ENCODE measurements around the gene SEMA4B. TPM values are rescaled to one million over a fixed set of nuclear protein-coding genes. Genes with fewer than 3 reads are reported as not detected.

Gene SEMA4B, protein sequence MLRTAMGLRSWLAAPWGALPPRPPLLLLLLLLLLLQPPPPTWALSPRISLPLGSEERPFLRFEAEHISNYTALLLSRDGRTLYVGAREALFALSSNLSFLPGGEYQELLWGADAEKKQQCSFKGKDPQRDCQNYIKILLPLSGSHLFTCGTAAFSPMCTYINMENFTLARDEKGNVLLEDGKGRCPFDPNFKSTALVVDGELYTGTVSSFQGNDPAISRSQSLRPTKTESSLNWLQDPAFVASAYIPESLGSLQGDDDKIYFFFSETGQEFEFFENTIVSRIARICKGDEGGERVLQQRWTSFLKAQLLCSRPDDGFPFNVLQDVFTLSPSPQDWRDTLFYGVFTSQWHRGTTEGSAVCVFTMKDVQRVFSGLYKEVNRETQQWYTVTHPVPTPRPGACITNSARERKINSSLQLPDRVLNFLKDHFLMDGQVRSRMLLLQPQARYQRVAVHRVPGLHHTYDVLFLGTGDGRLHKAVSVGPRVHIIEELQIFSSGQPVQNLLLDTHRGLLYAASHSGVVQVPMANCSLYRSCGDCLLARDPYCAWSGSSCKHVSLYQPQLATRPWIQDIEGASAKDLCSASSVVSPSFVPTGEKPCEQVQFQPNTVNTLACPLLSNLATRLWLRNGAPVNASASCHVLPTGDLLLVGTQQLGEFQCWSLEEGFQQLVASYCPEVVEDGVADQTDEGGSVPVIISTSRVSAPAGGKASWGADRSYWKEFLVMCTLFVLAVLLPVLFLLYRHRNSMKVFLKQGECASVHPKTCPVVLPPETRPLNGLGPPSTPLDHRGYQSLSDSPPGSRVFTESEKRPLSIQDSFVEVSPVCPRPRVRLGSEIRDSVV
- total RNA-seq (38.0 and 39.3 TPM in 2 replicates), polyA plus RNA-seq (43.1 and 44.9 TPM in 2 replicates)

DNA sequence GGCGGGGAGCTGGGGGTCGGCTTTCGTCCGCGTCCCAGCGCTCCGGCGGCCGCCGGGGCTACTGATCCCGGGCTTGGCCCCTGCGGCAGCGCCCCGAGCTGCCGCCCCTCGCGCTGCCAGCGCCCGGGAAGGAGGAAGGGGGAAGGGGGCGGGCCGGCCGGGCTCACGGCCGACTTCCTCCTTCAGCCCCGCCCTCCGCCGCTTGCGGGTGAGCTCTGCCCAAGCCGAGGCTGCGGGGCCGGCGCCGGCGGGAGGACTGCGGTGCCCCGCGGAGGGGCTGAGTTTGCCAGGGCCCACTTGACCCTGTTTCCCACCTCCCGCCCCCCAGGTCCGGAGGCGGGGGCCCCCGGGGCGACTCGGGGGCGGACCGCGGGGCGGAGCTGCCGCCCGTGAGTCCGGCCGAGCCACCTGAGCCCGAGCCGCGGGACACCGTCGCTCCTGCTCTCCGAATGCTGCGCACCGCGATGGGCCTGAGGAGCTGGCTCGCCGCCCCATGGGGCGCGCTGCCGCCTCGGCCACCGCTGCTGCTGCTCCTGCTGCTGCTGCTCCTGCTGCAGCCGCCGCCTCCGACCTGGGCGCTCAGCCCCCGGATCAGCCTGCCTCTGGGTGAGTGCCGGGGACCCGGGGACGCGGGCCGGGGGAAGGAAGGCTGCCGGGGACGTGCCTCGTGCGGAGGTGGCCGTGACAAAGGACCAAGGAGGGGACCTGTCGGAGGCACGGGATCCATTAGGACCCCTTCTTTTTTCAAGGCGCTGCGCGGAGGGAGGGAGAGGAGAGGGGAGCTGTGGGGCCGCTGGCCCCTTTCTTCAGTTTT, at the start of gene SEMA4B:
Gene SEMA4B (plus strand): TSS at position 201 of the 814 bp plus-strand sequence. CDS start 249 bp downstream, at position 450.
- Histone ChIP-seq H3K36me3 (no peaks in the 10 kb centered on the region), H3K27ac (peak within 1 kb of the TSS; percentile 73), H3K4me1 (ENCODE audit: low read depth) (peaks cover 18% of the 10 kb centered on the region), H3K4me3 (peak within 1 kb of the TSS; percentile 87), H3K27me3 (no peaks in the 10 kb centered on the region), H3K9me3 (ENCODE audit: low read depth) (no peaks in the 10 kb centered on the region)
- DNase-seq (ENCODE audit: low read depth in 1 of 2, low spot score in 1 of 2), result peak; percentile 56 to 91
- TF ChIP-seq, protein P1, sequence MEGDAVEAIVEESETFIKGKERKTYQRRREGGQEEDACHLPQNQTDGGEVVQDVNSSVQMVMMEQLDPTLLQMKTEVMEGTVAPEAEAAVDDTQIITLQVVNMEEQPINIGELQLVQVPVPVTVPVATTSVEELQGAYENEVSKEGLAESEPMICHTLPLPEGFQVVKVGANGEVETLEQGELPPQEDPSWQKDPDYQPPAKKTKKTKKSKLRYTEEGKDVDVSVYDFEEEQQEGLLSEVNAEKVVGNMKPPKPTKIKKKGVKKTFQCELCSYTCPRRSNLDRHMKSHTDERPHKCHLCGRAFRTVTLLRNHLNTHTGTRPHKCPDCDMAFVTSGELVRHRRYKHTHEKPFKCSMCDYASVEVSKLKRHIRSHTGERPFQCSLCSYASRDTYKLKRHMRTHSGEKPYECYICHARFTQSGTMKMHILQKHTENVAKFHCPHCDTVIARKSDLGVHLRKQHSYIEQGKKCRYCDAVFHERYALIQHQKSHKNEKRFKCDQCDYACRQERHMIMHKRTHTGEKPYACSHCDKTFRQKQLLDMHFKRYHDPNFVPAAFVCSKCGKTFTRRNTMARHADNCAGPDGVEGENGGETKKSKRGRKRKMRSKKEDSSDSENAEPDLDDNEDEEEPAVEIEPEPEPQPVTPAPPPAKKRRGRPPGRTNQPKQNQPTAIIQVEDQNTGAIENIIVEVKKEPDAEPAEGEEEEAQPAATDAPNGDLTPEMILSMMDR (IDR thresholded peaks at IDR 0.05; ENCODE audit: low read depth, low read length), result no peak

DNA sequence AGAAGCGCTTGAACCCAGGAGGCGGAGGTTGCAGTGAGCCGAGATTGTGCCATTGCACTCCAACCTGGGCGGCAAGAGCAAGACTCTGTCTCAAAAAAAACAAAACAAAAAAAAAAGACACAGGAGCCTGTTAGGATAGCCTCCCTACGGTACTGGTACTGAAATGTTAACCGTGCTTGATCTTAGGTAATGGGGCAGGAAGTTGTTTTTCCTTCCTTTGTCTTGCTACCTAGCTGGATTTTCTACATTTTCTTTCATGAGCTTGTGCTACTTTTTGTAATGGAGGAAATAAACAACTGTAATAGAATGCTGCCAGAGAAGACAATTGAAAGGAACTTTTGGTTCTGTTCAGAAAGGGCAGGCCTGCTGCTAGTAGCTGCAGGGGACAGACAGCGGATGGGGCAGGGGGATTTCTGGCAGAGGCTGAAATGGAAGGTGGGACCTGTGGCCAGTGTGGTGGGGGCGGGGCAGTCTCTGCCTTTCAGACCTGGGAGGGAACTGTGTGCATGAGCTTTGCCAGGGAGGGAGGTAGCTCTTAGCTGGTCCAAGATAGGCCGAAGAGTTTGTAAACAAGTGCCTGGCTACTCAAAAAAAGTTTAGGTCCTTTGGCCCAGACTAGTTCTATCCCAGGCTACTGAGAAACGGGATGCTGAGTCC, 49.0 kb upstream of the SEMA4B start:
- Histone ChIP-seq H3K4me3 (no peak overlapping the region), H3K36me3 (no peaks in the 10 kb centered on the region), H3K9me3 (ENCODE audit: low read depth) (no peaks in the 10 kb centered on the region), H3K27me3 (no peaks in the 10 kb centered on the region), H3K4me1 (ENCODE audit: low read depth) (peaks cover 27% of the 10 kb centered on the region), H3K27ac (no peak overlapping the region)
- DNase-seq (ENCODE audit: low read depth in 1 of 2, low spot score in 1 of 2), result peak in 1 of 2 donors; percentile 55
- TF ChIP-seq, protein P1 (IDR thresholded peaks at IDR 0.05; ENCODE audit: low read depth, low read length), result no peak

DNA sequence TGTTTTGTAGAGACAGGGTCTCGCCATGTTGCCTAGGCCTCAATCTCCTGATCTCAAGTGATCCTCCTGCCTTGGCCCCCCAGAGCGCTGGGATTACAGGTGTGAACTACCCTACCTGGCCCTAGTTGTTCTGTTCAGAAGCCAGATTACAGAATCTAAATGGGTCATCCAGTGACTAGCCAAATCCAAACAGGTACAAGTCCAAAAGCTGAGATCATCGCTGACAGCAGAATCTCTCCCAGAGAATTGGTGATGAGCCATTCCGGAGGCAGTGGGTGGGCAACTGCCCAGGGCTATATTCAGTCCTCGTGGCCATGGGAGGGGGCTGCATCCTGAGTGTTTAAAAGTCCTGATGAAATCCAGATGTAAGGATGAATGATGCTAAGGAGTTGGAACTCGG, 47.5 kb upstream of the SEMA4B start:
- DNase-seq (ENCODE audit: low read depth in 1 of 2, low spot score in 1 of 2), result no peak
- Histone ChIP-seq H3K4me1 (ENCODE audit: low read depth) (peaks cover 34% of the 10 kb centered on the region), H3K36me3 (no peaks in the 10 kb centered on the region), H3K27me3 (no peaks in the 10 kb centered on the region), H3K4me3 (no peak overlapping the region), H3K27ac (no peak overlapping the region), H3K9me3 (ENCODE audit: low read depth) (no peaks in the 10 kb centered on the region)
- TF ChIP-seq, protein P1 (IDR thresholded peaks at IDR 0.05; ENCODE audit: low read depth, low read length), result no peak

DNA sequence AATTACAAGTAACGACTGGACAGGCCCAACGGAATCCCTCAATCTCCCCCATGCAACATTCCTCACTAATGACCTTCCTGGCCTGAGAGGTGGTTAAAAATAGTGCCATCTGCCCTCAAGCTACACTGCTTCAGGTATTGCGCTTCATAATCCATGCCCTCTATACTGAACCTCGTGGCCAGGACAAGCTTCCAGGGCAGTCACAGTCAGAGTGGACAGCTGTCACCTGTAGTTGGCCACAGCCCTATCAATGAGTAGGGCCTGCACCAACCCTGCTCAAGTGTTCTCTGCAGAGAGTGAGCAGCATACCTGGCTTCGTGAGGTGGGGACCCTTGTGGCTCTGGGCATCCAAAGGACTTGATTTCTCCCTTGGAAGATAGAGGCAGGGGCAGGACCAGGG, 46.9 kb upstream of the SEMA4B start:
- DNase-seq (ENCODE audit: low read depth in 1 of 2, low spot score in 1 of 2), result no peak
- H3K4me1 ChIP-seq (ENCODE audit: low read depth), result peaks cover 34% of the 10 kb centered on the region
- H3K27me3 ChIP-seq, result no peaks in the 10 kb centered on the region
- H3K9me3 ChIP-seq (ENCODE audit: low read depth), result no peaks in the 10 kb centered on the region
- H3K4me3 ChIP-seq, result no peak overlapping the region
- TF ChIP-seq, protein P1 (IDR thresholded peaks at IDR 0.05; ENCODE audit: low read depth, low read length), result no peak
- H3K27ac ChIP-seq, result no peak overlapping the region
- H3K36me3 ChIP-seq, result no peaks in the 10 kb centered on the region

All from cardiac muscle cell (in vitro differentiated cells and primary cell).